Keratinocyte (primary cell): ENCODE results near the gene SNX13. TPM values are rescaled to one million over a fixed set of nuclear protein-coding genes. Genes with fewer than 3 reads are reported as not detected.

ENCODE experiments used
- DNase-seq: peaks from one replicate; pipeline ENCODE4 v3.0.0-alpha.2; 2011; ENCODE audit warnings: low read depth, missing footprints, low spot score
- FAIRE-seq: peaks from 2 replicates; lab custom pipeline; 2011; peaks lifted over from hg19 to GRCh38; lab: Jason Lieb, UNC
- H2AFZ ChIP-seq: 2 replicates; pipeline ENCODE4 v1.6.0; 2012; ENCODE audit warnings: low read length, control low read depth, inconsistent platforms; ENCODE audit not compliant: control insufficient read depth
- H3K27ac ChIP-seq: 2 replicates; pipeline ENCODE4 v1.5.1; 2011; ENCODE audit warnings: low read length; ENCODE audit not compliant: control insufficient read depth, insufficient read depth
- H3K27me3 ChIP-seq: 3 replicates; pipeline ENCODE4 v1.6.0; 2011; ENCODE audit warnings: low read length; ENCODE audit not compliant: control insufficient read depth, insufficient read depth; ENCODE audit errors: extremely low read depth
- H3K36me3 ChIP-seq, 2 experiments: 2 replicates in 1 of 2; 3 replicates in 1 of 2; pipeline ENCODE4 v1.5.1; 2011; ENCODE audit warnings: low read length in 2 of 2, mild to moderate bottlenecking in 1 of 2; ENCODE audit not compliant: control insufficient read depth in 2 of 2, insufficient read depth in 2 of 2; ENCODE audit errors: extremely low read depth in 1 of 2
- H3K4me1 ChIP-seq: 3 replicates; pipeline ENCODE4 v1.5.1; 2011; ENCODE audit warnings: low read length; ENCODE audit not compliant: control insufficient read depth, insufficient read depth; ENCODE audit errors: extremely low read depth
- H3K4me2 ChIP-seq: 3 replicates; pipeline ENCODE4 v1.6.0; 2011; ENCODE audit warnings: low read depth, low read length; ENCODE audit not compliant: control insufficient read depth, insufficient read depth; ENCODE audit errors: extremely low read depth
- H3K4me3 ChIP-seq, 3 experiments: fragments of 200-600 bp in 1 of 3; sonication (generic) in 1 of 3; 2 replicates in 2 of 3; 3 replicates in 1 of 3; pipeline ENCODE4 v1.5.1; 2011 to 2016; ENCODE audit warnings: low read length in 3 of 3, mild to moderate bottlenecking in 3 of 3, control low read depth in 2 of 3, inconsistent platforms in 1 of 3, low read depth in 1 of 3, mixed read lengths in 1 of 3, mixed run types in 1 of 3, moderate library complexity in 1 of 3; ENCODE audit not compliant: control insufficient read depth in 2 of 3, insufficient read depth in 2 of 3; ENCODE audit errors: extremely low read depth in 1 of 3
- H3K79me2 ChIP-seq: 2 replicates; pipeline ENCODE4 v1.6.0; 2012; ENCODE audit warnings: low read length; ENCODE audit not compliant: control insufficient read depth, insufficient read depth
- H3K9ac ChIP-seq: 3 replicates; pipeline ENCODE4 v1.6.0; 2011; ENCODE audit warnings: low read length; ENCODE audit not compliant: control insufficient read depth, insufficient read depth; ENCODE audit errors: extremely low read depth
- H3K9me1 ChIP-seq: 3 replicates; pipeline ENCODE4 v1.6.0; 2011; ENCODE audit warnings: low read length; ENCODE audit not compliant: control insufficient read depth, insufficient read depth; ENCODE audit errors: extremely low read depth
- H3K9me3 ChIP-seq: 2 replicates; pipeline ENCODE4 v1.5.1; 2012; ENCODE audit warnings: low read depth, low read length; ENCODE audit not compliant: control insufficient read depth
- H4K20me1 ChIP-seq: 3 replicates; pipeline ENCODE4 v1.6.0; 2011; ENCODE audit warnings: low read length; ENCODE audit not compliant: control insufficient read depth, insufficient read depth; ENCODE audit errors: extremely low read depth
- CTCF ChIP-seq, 3 experiments: IDR thresholded peaks in 1 of 3; conservative IDR thresholded peaks in 1 of 3; optimal IDR thresholded peaks in 1 of 3; 2 replicates in 2 of 3; 3 replicates in 1 of 3; pipeline versions ENCODE3 to v1.5.1; 2011; ENCODE audit warnings: low read length in 3 of 3, mild to moderate bottlenecking in 3 of 3, moderate library complexity in 2 of 3, control low read depth in 1 of 3, inconsistent platforms in 1 of 3; ENCODE audit not compliant: insufficient read depth in 2 of 3; ENCODE audit errors: extremely low read depth in 1 of 3
- EZH2 ChIP-seq: IDR thresholded peaks from one replicate; pipeline ENCODE4 v1.6.1; 2012; ENCODE audit warnings: inconsistent platforms, mild to moderate bottlenecking, low read length, moderate library complexity
- dilution Hi-C: fragments of 300-500 bp; cut with MboI; formaldehyde crosslinking; loops from one replicate; pipeline ENCODE4 v1.7.0; 2020; ENCODE audit warnings: low sequenced_read_pairs; ENCODE audit not compliant: extremely low pct_ligation_motif_present
- polyA minus RNA-seq, 3 experiments: library from RNA; depleted of rRNA, polyadenylated mRNA; stranded (reverse); fragments of >200 nt; gene quantifications; 1 replicate in 1 of 3; 2 replicates in 1 of 3; 3 replicates in 1 of 3; pipeline ENCODE4 v1.2.3, GENCODE V29; 2011
- polyA plus RNA-seq, 5 experiments: library from polyadenylated mRNA; depleted of rRNA in 3 of 5; stranded (reverse) in 3 of 5; stranded (forward) in 1 of 5; unstranded in 1 of 5; fragments of >200 nt; gene quantifications; 1 replicate in 1 of 5; 2 replicates in 3 of 5; 3 replicates in 1 of 5; pipeline versions ENCODE4 v1.2.1 to v1.2.3, GENCODE V29; 2011 to 2012; ENCODE audit warnings: missing spikeins in 2 of 5, low read depth in 1 of 5, low replicate concordance in 1 of 5

SNX13 gene
- polyA plus RNA-seq, result 14.6 to 22.6 TPM (median 18.0 TPM) in 3 replicates
- 26.9 TPM for polyA plus RNA-seq (2011; ENCODE audit: low read depth)
- 7.5 and 17.4 TPM in 2 replicates for polyA plus RNA-seq (2011; cell fraction: cytosol; rRNA removed)
- 22.6 and 29.3 TPM in 2 replicates for polyA plus RNA-seq (2011; cell fraction: nucleus; rRNA removed)
- 15.4 and 15.7 TPM in 2 replicates for polyA plus RNA-seq (2012; ENCODE audit: low replicate concordance)
- polyA minus RNA-seq, result 8.3 to 36.9 TPM (median 17.7 TPM) in 3 replicates
- polyA minus RNA-seq (2011; cell fraction: cytosol; rRNA and poly(A)+ RNA removed), result 10.0 TPM
- 30.3 and 56.2 TPM in 2 replicates for polyA minus RNA-seq (2011; cell fraction: nucleus; rRNA and poly(A)+ RNA removed)

GRCh38 chr7:17940302-17940883 is at the start of gene SNX13:
Gene SNX13, minus strand, starts transcription at chr7:17940494. Its CDS starts 199 bp downstream, at chr7:17940295.
- H3K4me2 ChIP-seq, result peak within 1 kb of the TSS; percentile 86
- no peaks in the 10 kb centered on the region for H3K9me3 ChIP-seq
- H2AFZ ChIP-seq, result peak within 1 kb of the TSS; percentile 83
- H3K27me3 ChIP-seq, result no peaks in the 10 kb centered on the region
- peaks cover 30% of the 10 kb centered on the region for H3K4me1 ChIP-seq
- peak within 1 kb of the TSS; percentile 80 to 92 (median 80) for H3K4me3 ChIP-seq
- peak within 1 kb of the TSS; percentile 93 for H3K27ac ChIP-seq
- peaks cover 43% of the 10 kb centered on the region for H3K79me2 ChIP-seq
- H3K9ac ChIP-seq, result peak within 1 kb of the TSS; percentile 95
- no peak for TF ChIP-seq EZH2
- TF ChIP-seq CTCF (optimal IDR thresholded peaks at IDR 0.05 in 1 of 3, IDR thresholded peaks at IDR 0.05 in 1 of 3, conservative IDR thresholded peaks at IDR 0.05 in 1 of 3; ENCODE audit: extremely low read depth in 1 of 3, insufficient read depth in 2 of 3, low read length in 3 of 3), result peak in 2 of 3 experiments; percentile 25 to 48
- no peaks in the 10 kb centered on the region for H3K9me1 ChIP-seq
- H4K20me1 ChIP-seq, result no peaks in the 10 kb centered on the region
- dilution Hi-C loops, result no loop called here
- no peaks in the 10 kb centered on the region for H3K36me3 ChIP-seq
- DNase-seq (no peak), FAIRE-seq (no peak)

GRCh38 chr7:17989546-17989945 is 49.3 kb upstream of the SNX13 start:
- Histone ChIP-seq H4K20me1 (no peaks in the 10 kb centered on the region), H3K36me3 (no peaks in the 10 kb centered on the region), H3K27ac (no peak overlapping the region), H3K9me1 (no peaks in the 10 kb centered on the region), H3K9me3 (no peaks in the 10 kb centered on the region), H3K4me3 (no peak overlapping the region), H2AFZ (no peak overlapping the region), H3K4me1 (peaks cover 10% of the 10 kb centered on the region), H3K79me2 (no peaks in the 10 kb centered on the region), H3K4me2 (no peak overlapping the region), H3K9ac (no peak overlapping the region), H3K27me3 (no peaks in the 10 kb centered on the region)
- dilution Hi-C loops, result no loop called here
- DNase-seq (no peak), FAIRE-seq (no peak)
- no peak for TF ChIP-seq CTCF (optimal IDR thresholded peaks at IDR 0.05 in 1 of 3, IDR thresholded peaks at IDR 0.05 in 1 of 3, conservative IDR thresholded peaks at IDR 0.05 in 1 of 3; ENCODE audit: extremely low read depth in 1 of 3, insufficient read depth in 2 of 3, low read length in 3 of 3)
- no peak for TF ChIP-seq EZH2
